GM04504 (cell line): ENCODE data around the gene FOXP1.

Experiments used
- DNase-seq: peaks from one replicate; pipeline ENCODE4 v3.0.0-alpha.2; 2012; ENCODE audit warnings: low read depth

Gene FOXP1

DNA sequence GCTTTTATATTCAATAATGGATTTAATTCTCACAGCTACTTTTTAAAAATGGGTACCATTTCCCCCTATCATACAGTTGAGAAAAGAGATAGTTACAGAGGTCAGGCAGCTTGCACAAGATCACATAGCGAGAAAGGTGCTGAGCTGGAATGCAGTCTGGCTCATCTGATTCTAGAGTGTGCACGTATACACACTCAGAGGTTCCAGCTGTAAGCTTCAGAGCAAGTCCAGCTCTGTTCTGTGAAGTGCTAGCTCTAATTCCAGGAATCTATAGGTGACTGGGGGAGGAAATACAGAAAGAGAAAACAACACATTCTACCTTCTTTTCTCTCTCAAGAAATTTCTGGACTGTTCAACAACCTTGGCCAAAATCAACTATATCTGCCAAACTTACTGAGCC is 318.7 kb downstream of the FOXP1 start:
- DNase-seq: no peak

DNA sequence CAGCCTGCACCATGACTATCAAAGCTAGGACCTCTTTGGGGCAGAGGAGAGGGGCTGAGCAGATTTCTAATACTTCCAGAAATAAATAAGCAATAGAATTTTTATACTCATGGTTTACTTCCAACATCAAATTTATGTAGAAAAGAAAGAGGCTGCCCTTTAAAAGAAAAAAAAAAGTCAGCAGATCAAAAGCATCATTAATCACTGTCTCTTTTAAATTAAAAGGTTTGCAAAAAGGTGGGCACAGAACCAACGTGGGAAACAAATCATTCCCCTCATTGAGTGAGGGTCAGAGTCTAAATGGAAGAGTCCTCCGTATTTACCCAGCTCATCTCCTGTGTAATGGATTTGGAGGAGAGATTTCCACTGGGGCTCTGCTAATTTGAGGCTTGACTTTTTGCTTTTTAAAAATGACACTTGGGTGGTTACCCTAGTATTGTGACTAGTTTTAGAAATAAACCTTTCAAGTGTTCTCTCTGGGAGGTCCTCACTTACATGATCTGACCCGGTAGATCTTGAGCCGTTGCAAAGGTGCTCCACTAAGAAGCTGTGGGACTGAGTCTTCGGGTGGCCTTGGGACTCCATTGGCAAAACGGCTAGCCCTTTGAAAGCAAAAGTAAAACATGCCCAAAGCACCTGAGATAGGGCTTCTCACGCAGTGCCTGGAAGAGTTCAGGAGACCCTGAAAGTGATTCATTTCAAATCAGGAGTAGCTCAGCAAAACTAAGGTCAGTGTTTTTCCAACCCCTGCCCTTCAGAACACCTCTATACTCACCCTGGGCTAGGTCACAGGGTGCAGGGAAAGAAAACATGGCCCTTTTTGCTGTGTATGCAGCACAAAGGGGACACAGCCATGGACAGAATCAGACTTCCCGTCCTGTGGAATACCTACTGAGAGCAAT is 320.9 kb downstream of the FOXP1 start:
- no peak for DNase-seq

DNA sequence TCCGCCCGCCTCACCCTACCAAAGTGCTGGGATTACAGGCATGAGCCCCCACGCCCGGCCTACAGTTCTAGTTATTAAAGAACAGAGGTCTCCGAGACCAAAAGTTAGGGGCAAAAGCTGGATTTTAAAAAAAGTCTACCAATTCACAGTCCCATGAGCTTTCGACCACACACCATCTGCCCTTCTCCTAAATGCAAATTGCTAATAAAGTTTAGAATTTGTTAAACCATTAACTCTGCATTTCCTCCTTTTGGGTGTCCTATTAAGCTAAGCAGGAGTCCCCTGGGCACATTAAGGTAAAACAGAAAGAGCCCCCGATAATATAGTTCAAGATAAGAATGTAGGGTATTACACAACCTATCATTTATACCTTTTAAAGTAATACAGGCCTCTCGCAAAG is 322.7 kb downstream of the FOXP1 start:
- no peak for DNase-seq

GRCh38 chr3:71258526-71258925 is 325.0 kb downstream of the FOXP1 start:
- no peak for DNase-seq

DNA sequence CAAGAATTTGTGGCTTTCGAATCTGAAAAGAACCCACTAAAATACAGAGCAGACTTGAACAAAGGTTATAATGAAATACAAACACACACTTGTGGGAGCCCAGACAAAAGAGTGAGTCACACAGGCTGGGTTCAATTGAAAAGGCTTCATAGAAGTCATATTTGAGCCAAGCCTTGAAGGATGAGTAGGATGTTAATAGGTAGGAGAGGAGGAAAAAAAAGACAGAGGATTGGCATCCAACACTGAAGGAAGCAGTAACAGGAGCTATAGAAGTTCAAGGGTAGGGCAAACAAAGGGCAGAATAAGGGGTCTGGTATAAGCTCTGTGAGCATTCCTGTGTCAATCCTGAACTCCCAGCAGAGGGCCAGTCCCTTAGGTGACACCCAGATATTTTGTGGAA is 325.4 kb downstream of the FOXP1 start:
- peak; percentile 46 for DNase-seq

GRCh38 chr3:71255498-71255897 is 328.0 kb downstream of the FOXP1 start:
- DNase-seq: no peak

DNA sequence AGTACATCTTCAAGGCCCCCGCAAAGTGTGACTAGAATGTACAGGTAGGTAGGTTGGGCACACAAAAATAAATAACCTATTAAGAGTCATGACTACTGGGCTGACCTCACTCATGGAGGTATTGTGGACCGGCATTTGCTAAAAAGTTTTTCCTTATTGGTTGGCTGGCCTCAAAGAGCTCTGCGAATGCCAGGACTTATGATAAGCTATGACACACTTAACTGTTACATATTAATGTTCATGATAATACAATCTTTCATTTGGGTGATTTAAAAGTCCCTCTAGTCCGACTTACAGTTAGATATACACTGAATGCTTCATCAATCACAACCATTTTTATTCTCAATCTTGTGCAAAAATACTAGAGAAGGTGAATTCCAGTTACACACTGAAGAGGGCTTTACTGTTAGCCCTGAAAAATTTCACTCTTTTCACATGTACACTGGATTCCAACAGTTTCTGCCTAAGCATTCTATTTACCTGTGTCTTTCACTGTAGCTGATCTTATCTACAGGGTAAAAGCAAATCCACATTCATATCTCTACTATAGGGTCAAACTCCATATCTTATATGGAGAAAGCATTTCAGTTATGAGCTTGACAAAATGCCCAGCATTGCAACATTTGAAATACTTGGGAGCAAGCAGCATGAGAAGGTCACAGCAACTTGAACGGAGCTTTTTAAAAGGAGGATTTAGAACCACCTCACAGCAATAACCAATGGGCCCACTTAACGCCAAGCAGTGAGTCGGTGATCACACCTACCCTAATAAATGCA is 329.1 kb downstream of the FOXP1 start:
- DNase-seq: no peak

GRCh38 chr3:71253169-71253568 is 330.4 kb downstream of the FOXP1 start:
- DNase-seq: no peak

DNA sequence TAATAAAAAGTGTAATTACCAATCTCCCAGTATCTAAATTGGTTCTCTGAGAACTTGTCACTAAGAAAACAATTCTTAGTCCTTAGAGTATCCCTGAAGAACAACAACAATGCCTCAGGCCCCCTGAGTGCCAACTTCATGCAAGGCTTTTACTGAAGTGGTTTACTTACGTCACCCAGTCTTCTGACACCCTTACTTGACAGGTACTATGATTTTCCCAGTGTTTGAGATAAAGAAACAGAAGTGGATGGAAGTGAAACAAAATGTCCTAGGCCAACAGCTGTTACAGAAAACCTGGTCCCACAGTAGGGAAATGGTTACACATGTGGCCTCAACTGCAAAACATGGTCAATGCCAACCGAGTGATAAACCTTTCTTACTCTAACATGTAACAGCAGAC is 331.1 kb downstream of the FOXP1 start:
- no peak for DNase-seq

DNA sequence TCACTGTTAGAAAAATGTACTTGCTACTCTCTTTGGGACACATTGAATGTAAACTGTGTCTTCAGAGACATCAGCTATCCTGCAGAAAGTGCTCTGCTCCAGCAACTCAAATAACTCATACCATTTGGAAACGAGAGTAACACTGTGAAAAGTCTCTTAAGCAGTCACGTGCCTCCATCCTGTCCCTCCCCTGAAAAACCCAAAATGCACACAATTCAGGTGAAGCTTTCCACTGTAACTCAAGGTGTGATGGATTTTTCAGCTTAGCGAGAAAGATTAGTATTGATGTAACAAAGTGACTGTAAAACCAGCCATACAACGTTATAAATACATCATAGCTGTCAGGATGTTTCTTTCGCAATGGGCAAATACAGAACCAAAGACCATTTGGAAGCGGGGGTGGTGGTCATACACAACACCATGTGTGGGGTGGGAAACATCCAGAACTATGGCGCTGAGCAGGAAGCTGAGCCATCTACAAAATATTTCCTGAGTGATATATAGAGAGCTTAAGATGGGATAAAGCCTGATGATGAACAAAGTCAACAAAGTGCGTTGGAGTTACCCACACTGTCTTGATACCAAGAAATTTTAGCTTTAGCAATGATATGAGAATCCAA is 332.3 kb downstream of the FOXP1 start:
- DNase-seq: no peak

GRCh38 chr3:71250026-71250425 is 333.5 kb downstream of the FOXP1 start:
- DNase-seq: no peak

- DNase-seq: no peak
These were observed 335.6 kb downstream of the FOXP1 start for GRCh38 chr3:71247958-71248335.

DNA sequence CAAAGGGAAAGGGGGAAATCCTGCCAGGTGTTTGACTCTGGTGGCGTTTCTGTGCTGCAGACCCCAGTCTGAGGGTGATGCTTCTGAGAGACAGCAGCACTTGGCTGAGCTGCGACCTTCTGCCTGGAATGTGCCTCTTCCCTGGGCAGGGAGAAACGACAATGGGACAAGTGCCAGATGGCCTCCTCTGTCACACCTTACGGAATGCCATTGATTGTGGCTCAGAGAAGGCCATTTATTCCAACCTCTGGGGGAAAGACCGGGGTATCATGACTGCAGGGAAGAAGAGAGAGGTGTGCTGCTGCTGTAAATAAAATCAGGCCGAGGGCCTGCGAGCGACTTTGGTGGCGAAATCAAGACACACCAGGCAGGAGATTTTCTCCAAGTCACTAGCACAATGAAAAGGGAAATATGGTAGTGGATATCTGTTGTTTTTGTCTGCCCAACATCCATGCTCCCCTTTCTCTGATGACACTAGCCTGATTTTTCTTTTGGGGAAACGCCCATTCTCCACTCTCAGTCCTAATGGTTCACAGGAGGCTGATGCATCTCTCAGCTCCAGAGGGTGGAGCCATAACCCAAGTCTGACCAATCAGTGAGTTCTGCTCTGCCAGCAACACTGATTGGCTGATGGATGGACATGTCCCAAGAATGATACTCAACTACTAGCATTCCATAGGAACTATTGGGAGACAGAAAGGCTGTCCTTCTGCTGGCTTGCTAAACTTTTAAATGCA is 336.1 kb downstream of the FOXP1 start:
- no peak for DNase-seq

- DNase-seq: no peak
These were observed 337.3 kb downstream of the FOXP1 start for GRCh38 chr3:71245971-71246880.

DNA sequence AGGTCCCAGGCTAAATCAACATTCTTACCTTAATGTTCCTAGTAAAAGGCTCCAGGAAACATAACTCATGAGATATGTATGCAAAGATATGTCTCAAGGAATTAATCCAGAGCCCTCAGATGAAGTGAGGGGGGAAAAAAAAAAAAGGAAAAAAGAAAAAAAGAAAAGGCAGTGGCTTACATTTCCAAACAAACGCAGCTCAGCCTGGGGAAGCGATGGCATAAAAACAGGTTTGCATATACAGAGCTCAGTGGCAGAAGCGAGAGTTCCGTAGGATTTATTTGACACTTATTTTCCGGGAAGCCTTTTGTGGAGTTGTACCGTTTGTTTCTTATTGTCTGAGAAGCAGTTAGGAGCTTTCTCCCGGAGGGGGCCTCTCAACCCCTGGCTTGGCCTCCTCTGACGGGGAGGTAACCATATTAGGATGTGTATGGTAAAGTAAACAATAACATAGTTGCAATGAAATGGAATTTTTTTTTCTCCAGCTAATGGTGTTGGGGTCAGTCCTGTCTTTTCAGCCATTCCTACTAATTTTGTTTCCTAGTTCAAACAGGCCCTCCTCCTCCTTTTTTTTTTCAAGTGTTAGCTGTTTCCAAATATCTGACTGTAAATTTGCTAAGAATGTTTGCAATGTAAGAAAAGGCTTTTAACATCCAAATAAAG is 338.6 kb downstream of the FOXP1 start:
- DNase-seq: no peak

DNA sequence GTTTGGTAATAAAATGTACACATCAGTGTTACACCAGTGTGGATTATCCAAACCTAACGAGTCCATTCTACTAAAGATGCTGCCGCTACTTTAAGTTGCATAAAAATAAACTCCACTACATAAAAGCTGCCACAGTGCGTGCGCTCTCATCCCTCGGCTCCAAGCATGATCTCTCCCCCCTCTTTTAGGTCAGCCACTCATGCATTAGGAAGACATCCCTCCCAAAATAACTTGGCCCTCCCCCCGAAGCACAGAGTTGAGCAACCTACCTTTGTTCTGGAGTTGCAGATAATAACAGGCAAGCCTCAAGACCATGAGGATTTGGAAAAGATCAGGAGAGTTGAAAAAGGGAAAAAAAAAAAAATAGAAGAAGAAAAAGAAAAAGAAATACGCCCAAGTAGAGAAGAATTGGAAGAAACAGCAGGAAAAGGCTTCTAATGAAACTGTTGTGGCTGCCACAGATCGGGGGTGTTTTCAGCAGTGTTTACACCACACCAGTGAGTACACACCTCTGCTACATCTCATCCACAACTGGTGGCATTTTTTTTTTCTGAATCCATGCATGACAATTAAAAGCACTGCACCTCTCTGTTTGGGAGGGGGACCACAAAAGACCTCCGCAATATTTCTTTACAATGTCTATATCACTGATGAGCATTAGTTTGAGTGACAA is 339.2 kb downstream of the FOXP1 start:
- DNase-seq: no peak

GRCh38 chr3:71243229-71243628 is 340.3 kb downstream of the FOXP1 start:
- DNase-seq: no peak

- DNase-seq: no peak
These were observed 341.5 kb downstream of the FOXP1 start for GRCh38 chr3:71241981-71242560.

DNA sequence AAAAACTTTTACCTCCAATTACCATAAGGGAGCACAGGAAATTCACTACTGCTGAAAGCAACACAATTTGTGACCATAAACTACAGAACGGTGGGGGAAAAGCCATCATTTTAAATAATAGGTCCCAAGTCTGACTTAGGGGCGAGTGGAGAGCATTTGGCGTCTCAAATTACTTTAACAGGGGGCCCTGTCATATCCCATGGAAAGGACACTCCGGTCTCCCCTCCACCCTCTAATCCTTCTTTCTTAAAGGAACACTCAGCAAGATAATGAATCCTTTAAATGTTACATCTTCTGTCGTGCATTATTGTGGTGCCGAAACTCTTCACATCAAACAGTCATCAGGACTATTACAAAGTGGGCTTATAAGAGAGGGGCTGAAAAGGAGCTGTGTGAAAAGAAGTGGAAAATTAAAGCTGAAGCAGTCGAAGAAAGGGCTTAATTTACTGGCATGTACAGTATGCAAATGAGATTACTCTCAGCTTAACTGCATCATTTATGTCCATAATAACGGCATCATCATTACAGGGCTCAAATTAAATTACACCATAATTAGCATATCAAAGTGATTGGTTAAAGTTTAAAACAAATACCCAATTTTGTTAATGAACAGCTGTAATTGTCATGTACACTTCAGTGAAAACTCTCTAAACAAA is 342.2 kb downstream of the FOXP1 start:
- DNase-seq: no peak
